HG03565 (cell line): ENCODE measurements around the gene TOX2.

Experiments
- ATAC-seq: cut with Tn5 transposase; IDR thresholded peaks from one replicate; pipeline ENCODE4 v1.9.1; 2021; ENCODE audit warnings: mild to moderate bottlenecking, moderate library complexity; ENCODE audit not compliant: unreplicated experiment

Gene TOX2

DNA sequence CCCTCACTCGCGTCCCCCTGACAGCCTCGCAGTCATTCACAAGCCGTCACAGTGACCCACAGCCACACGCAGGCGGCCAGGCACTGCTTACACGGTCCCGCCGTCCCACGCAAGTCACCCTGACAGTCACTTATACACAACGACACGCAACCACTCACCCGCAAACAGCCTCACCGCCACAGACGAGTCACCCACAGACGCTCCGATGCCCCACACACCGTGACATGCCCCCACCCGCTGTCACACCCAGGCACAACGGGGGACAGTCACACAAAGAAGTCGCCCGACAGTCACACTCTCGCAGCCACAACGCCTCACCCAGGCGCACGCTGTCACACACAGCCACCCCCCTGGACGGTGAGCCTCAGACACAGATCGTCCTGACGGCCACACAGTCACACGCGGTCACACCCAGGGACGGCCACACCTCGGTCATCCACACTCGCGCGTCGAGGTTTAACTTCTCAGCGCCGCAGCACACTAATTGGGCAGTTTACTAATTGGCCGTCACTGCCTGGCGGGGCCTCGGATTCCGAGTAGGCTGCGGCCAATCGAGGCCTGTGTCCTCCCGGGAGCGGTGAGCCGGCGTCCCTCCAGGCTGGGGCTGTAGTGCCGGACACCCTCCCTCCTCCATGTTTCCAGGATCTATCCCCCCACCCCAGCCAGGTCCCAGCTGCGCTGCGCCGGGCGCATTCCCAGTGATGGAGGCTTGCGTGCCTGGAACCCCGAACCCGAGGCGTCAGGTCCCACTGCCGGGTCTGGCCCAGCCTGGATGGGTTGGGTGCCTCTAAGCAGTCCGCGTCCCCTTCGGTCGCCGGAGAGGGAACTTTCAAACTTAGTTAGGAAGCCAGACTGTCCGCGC lies 790 bp downstream of the TOX2 start:
- ATAC-seq, result no peak

DNA sequence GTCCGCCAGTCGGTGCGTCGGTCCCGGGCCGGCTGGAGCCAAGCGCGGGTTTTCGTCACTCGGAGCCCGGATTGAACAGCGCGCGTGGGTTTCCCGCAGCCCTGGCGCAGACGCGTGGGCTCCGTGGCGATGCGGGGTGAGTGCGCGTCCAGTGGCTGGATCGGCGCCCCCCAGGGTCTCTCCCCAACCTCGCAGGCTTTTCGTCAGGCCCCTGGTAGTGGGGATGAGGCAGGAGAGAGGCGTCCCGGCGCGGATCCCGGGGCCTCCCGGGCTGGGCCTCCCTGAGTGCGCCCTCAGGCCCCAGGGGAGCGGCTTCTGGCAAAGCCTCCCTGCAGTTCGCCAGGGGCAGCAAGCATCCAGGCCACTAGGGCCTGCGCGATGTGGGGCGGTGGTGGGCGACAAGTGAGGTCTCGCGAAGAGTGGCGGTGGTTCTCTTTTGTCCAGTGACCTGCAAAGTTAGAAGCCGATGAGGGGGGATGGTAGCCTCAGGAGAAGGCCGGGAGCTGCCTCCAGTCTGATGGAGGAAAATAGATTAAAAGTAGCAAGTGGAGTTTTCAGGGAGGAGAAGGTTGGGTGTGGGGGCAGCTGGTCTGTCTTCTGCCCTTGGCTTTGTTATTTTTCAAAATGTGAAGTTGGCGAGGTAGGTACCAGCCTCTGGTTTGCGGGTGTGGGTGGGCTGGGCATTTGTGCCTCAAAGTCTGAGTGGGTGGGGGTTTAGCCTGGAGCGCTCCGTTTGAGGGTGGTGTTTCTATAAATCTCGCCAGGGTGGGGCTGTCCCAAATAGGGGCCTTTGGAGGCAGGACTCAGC lies 1.6 kb downstream of the TOX2 start:
- no peak for ATAC-seq

DNA sequence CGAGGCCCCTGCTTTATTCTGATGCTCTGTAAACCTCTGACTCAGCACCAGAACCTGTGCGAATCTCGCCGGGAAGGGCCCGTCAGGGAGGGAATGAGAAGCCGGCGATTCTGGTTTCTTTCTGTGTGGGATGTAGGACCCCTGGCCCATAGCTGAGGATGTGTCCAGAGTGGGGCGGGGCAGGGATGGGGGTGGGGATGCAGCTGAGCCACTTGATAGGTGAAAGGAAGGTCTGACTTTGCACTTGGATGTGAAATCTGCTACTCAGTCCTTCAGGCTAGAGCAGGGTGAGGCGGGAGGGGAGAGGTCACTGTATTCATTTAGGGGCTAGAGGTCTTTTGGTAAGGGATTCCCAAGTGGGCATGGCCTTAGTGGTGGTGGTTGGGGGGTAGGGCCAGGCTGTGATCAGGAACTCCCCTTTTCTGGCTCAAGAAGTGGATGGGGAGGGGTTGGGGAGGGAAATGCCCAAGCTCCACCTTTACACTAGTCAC lies 2.3 kb downstream of the TOX2 start:
- no peak for ATAC-seq

DNA sequence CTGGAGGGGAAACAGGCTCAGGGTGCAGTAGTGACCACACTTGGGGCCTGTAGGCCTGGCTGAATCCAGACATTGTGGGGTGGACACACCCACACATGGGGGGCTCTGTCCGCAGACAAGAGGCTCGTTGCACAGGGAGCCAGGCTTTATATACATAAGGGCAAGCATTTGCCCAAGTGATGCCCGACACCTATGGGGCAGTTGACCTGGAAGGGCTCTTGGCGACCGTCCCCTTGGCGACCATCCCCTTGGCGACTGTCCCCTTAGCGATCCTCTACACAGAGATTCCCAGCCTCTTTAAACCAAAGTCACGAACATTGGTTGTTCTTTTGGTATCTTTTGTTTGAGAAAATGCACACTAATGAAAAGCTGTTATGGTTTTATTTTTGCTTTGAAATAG lies 2.7 kb downstream of the TOX2 start:
- no peak for ATAC-seq

DNA sequence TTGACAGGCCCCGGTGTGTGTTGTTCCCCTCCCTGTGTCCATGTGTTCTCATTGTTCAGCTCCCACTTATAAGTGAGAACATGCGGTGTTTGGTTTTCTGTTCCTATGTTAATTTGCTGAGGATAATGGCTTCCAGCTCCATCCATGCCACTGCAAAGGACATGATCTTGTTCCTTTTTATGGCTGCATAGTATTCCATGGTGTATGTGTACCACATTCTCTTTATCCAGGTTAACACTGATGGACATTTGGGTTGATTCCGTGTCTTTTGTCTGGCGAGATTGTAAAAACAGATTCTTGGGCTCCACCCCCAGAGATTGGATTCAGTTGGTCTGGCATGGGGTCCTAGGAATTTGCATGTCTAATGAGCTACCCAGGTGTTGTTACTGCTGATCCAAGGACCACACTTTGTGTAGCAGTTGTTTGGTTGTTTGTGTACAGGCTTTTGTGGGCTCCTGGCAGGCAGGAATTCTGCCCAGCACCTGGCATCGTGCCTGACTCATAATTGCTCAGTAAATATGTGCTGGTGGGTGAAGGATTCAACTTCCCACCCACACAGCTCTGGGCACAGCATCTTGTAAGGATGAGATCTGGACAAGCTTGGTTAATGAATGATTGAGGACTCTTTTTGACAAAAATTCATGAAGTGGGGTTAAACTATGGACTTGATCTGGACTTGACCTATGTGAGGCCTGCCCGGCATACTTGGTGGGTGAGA lies 5.2 kb downstream of the TOX2 start:
- no peak for ATAC-seq

DNA sequence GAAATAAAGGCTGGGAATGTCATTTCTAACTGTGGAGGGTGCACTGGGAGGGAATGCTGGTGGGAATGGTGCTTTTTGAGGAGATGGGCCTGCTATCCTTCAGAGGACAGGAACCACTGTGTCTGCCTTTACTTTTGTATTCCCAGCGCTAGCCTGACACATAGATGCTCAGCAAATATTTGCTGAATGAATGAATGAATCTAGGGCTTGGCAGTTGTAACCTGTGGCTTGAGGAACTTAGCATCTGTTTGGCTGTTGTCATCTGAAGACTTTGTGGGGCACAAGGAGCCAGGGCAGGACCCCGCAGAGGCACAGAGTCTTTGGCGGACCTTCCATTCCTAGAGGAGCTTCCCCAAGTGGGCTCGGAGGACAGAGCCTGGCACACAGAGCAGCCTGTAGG lies 6.1 kb downstream of the TOX2 start:
- ATAC-seq, result no peak

DNA sequence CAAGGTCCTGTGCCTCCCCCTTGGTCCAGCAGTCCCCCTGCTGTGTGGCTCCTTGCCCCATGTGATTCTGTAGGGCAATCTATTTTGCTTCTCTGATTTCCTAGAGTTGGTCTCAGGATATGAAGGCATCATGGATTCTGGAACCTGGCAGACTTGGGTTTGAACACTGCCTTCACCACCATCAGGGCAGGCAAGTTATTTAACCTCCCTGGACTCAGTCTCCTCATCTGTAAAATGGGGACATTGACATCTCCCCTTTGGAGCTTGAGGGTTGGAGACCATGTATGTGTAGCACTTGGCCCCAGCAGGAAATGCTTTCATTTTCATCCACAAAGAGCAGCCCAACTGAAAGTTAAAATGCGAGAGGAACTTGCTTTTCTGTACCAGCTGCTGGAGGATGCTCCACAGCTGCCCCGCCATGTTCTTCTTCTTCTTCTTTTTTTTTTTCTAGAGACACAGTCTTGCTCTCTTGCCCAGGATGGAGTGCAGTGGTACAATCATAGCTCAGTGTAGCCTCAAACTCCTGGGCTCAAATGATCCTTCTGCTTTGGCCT lies 6.7 kb downstream of the TOX2 start:
- no peak for ATAC-seq

DNA sequence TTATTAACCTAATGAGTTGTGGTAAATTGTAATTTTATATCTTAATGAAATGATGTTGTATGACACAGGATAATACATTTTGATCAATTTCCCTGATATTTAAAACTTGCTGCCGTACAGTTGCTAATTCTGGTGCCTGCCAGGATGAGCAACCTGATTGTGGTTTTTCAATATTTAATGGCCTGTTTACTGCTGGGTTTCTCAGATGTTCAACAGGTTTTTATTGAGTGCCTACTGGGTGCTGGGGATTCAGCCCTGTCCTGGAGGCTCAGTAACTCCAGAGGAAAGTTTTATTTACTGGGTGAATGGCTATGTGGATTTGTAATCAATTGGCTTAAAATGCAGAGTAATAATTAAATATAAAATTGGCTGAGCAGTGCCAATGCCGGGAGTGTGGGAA lies 8.0 kb downstream of the TOX2 start:
- ATAC-seq, result no peak

DNA sequence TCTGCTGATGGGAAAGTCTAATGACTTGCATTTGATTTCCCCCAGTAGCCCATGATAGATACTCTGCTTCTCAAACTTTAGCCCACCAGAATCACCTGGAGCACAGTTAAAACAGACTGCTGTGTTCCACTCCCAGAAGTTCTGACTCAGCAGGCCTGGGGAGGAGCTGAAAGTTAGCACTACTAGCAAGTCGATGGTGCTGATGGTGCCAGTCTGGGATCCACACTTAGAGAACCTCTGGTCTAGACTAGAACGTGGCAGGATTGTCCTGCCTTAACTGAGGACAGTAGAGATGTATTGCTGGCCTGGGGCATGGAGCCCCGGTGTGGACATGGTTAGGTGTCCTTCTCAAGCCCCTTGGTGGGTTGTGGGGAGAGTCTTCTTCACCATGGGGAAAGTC lies 8.7 kb downstream of the TOX2 start:
- no peak for ATAC-seq

DNA sequence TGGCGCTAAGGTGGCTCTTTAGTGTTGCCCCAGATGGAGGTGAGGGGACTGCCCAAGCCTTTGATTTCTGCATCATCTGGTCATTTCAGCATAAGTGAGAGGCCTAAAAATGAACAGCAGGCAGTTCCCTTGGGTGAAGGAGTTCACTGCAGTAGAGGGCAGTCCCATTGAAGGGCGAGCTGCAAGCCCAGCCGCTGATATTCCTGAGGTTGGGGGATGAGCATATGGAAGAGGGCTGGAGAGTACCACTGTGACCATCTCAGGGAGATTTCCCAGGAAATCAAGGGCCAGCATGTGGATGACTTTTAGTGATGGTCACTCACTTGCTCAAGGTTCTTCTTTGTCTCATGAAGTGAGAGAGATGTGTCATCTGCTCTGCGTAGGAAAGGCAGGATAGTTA lies 9.3 kb downstream of the TOX2 start:
- ATAC-seq, result no peak

DNA sequence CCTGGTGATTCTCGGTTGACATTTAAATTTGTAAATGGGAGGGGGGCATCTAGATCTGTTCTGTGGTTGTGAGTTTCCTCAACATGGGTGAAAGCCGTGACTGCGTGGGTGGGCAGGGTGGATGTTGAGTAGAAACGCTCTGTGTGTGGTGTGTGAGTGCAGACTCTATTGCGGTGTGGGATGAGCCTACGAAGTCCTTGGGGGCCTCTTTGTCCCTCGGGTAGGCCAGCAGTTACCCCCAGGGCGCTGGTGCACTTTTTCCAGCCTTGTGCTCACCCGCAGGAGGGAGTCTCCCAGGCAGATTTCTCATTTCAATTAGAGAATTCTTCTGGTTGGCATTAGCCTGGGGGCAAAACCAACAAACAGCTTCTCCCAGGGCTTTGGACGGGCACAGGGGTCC lies 10.6 kb downstream of the TOX2 start:
- no peak for ATAC-seq

DNA sequence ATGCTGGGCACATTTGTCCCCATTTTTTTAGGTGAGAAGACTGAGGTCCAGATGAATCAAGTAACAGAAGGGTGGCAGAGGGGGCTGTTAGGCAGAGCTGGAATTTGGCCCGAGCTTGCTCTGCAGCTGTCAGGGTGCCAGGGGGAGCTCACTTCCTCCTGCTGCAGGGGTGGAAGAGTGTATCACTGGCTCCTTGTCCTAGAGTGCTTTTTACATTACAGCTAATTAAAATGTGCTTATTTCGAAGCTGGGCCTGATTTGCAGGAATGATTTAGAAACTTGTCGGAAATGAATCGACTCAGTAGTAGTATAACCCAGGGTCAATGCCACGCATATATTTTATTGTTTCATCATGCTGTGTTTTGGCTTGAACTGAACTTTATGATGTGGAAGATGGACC lies 11.1 kb downstream of the TOX2 start:
- ATAC-seq, result no peak

DNA sequence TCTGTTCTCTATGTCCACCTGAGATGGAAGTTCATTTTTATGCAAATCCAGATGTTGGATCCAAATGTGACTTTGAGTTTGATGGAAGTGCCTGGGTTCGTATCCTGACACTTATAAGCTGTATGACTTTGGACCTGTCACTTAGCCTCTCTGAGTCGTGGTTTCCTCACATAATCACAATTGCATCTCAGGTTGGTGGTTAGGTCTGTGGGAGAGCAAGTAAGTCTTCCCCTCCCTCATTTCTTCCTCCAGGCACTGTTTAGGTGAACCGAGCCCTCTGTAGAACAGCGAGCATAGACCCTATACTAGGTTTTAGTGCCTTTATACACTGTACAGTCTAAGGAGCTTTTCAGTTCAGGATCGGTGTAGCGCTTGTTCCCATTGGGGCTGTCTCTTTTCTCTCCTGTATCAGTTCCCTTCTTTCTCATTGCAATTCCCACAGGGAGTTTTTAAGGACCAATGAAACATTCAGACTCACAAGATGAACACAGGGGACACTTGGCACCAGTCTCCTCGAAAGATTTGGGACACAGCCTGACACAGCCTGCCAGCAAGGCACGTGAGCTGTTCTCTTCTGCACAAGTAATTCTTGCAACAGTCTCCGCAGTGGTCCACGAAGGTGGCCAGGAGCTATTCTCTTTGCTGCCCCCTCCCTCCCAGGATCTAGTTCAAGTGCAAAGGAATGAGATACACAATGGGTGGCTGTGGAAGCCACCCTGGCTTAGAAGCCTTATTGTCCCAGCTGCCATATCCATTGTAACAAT lies 11.8 kb downstream of the TOX2 start:
- ATAC-seq, result no peak

DNA sequence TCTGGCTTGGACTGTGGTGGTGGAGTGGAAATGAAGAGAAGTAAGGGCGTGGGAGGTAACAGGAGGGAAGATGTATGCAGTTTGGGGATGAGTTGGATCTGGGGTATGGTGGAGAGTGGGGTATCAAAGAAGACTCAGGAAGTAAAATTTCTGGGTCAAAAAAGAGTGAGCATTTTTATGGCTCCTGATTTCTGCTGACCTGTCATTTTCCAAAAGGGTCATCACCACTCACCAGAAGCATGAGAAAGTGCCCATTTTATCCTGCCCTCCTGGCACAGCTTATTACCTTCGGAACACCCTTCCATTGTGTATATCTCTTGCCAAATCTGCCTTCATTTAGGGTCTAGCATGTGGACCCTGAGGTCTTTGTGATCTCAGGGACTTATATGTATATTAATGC lies 17.3 kb downstream of the TOX2 start:
- ATAC-seq, result no peak

DNA sequence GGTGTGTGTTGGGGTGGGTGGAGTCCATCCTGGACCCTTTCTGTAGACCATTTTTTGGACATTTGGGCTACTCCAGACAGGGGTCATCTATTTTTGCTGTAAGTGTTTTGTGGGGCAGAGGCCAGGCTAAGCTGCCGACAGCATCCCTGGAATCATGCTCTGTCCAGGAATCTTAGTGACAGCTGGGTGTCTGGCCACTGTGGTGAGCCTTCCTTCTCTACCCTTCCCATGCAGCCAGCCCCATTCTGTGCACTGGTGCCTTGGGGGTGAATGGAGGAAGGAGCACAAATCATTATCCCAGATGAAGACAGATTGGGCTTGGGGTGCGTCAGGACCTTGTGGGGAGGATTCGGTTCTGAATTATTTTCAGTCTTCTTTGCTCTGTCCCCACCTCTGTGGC lies 20.2 kb downstream of the TOX2 start:
- ATAC-seq, result no peak

DNA sequence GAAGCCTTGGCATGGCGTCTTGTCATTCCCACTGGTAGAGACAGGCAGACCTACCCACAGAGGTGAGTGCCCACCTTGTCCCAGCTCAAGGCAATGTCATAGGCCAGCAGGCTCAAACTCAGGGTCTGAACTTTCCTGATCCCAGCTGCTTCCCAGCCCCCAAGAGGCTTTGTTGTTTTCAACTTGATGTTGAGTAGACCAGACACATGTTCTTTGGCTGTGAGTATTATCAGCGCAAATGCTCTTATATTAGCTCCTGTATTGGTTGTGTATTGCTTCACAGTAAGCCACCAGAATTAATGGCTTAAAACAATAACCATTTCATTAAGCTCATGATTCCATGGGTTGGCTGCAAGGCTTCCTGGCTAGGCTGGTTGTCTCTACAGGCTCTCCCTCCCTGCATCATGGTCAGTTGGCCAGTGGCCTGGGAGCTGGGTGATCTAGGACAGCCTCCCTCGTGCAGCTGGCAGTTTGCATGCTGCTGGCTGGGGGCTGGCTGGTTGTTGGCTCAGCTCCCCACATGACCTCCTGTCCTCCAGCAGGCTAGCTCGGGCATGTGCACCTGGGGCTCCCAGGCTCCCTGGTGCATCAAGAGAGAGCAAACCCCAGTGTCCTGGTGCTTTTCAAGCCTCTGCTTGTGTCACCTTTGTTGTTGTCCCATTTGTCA lies 21.6 kb downstream of the TOX2 start:
- no peak for ATAC-seq

DNA sequence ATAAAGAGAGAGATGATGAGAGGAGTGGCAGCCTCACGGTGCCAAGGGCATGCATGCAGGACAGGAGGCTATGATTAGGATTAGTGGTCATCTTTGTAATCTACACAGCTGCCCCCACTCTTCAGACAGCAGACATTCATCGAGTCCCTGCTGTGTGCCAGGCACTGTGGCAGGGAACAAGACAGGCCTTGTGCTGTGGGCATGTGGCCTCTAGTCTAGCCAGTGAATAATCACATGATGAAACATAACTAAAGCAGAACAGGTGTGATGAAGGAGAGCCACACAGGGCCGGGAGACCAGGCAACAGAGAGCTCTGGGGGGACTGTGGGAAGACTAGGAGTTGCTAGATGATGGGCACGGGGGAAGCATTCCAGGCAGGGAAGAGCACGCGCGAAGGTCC lies 22.2 kb downstream of the TOX2 start:
- ATAC-seq, result no peak

DNA sequence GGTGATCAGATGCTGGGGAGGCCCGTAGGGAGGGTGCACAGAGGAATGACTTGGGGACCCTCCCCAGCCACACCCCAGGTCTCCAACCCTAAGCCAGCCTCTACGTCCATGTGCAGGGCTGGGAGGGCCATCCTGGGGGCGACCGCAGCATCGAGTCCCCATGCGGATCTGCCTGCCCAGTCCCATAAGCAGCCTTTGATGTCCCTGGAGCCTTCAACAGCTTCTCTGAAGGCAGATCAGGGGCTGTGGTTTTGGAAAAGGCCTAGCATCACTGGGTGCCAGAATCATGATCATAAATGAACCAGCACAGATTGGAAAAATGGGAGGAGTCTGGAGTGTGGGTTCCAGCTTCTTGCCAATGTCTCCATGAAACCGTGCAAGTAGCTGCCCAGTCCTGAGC lies 22.9 kb downstream of the TOX2 start:
- no peak for ATAC-seq

DNA sequence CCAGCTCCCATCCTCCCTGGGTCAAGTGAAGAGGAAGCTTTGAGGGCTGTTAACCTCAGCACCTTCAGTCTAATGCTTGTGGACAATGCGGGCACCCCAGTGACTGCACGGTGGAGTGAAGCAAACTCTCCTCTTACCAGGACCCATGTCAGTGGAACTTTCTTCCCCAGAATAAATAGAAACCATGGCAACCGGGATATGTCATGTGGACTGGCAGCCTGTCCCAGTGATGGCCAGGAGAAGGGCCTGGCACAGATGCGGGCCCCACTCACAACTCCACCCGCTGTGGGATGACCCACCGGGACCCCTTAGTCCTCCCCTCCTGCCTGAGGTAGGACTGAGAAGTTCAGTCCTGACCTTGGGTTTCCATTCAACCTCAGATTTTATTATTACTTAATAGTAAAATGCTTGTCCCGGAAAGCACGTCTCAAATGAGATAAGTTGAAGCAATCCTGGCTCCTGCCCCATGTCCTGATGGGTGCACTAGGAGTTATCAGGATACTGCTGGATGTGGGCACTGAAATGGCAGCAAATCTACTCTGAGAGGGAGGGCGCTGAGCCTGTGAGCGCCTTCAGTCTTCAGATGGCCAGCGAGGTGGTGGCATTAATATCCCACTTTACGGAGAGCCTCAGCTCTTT lies 23.5 kb downstream of the TOX2 start:
- ATAC-seq, result no peak
